GM12864 (cell line): ENCODE results near the gene BAX.
A peak's percentile ranks its signal among the peaks of the same experiment; 100 is the strongest.

Experiments used
- DNase-seq: peaks from one replicate; pipeline ENCODE4 v3.0.0-alpha.2; 2011; ENCODE audit warnings: low read depth
- H3K4me3 ChIP-seq: 2 replicates; pipeline ENCODE4 v1.5.1; 2011; ENCODE audit warnings: mild to moderate bottlenecking, low read depth, low read length, control low read depth
- CTCF ChIP-seq: IDR thresholded peaks from 2 replicates; pipeline ENCODE4 v1.5.1; 2011; ENCODE audit warnings: low read depth, mild to moderate bottlenecking, moderate library complexity, low read length, control low read depth, inconsistent platforms; ENCODE audit errors: missing control alignments

BAX gene

GRCh38 chr19:48946463-48947257 is 8.0 kb upstream of the BAX start:
- DNase-seq: no peak

DNA sequence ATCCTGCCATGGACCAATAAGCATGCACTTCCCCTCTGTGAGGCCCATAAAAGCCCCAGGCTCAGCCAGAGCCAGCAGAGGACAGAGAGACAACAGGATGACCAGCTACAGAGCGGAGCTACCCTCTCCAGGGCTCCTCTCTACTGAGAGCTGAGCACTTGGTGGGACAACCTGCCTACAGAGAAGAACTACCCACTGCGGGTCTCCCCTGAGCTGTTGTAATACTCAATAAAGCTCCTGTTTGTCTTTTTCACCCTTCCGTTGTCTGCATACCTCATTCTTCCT is 7.5 kb upstream of the BAX start:
- no peak for TF ChIP-seq CTCF

More at GRCh38 chr19:48946463-48947257, 8.0 kb upstream of the BAX start:
- TF ChIP-seq CTCF: no peak
- no peak overlapping the region for H3K4me3 ChIP-seq

DNA sequence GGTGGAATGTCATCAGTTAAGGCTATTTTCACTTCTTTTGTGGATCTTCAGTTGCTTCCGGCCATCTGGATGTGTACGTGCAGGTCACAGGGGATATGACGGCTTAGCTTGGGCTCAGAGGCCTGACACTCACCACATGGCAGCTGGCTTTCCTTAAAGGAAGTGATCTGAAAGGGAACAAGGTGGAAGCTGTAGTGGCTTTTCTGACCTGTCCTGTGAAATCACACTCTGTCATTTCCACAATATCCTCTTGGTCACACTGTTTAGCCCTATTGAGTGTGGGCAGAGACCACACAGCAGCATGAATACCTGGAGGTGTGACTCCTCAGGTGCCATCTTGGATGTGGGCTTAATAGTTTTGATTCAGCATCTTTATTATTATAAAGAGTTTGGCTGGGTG is 4.5 kb upstream of the BAX start:
- no peak overlapping the region for H3K4me3 ChIP-seq
- DNase-seq: no peak
- no peak for TF ChIP-seq CTCF

More for the DNA sequence above, 7.5 kb upstream of the BAX start:
- no peak overlapping the region for H3K4me3 ChIP-seq
- no peak for DNase-seq

GRCh38 chr19:48950830-48951519 is 3.7 kb upstream of the BAX start:
- no peak for DNase-seq
- no peak for TF ChIP-seq CTCF
- H3K4me3 ChIP-seq: no peak overlapping the region

- TF ChIP-seq CTCF: no peak
- no peak for DNase-seq
- H3K4me3 ChIP-seq: no peak overlapping the region
Observed at GRCh38 chr19:48953141-48953540, 1.5 kb upstream of the BAX start.

DNA sequence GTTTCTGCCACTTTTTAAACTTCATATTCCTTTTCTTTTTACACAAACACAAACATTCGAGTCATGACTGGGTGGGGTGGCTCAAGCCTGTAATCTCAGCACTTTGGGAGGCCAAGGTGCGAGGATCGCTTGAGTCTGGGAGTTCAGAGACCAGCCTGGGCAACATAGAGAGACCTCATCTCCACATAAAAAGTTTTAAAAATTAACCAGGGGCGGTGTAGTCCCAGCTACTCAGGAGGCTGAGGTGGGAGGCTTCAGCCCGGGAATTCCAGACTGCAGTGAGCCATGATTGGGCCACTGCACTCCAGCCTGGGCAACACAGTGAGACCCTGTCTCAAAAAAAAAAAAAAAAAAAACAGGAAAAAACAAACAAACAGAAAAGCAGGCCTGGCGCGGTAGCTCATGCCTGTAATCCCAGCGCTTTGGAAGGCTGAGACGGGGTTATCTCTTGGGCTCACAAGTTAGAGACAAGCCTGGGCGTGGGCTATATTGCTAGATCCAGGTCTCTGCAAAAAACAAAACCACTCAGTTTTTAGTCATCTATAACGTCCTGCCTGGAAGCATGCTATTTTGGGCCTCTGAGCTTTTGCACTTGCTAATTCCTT is 583 bp upstream of the BAX start:
- no peak for TF ChIP-seq CTCF
- H3K4me3 ChIP-seq: peak overlapping the region; percentile 80
- no peak for DNase-seq
